ENCODE measurements around the gene GRID1. TPM values are rescaled to one million over a fixed set of nuclear protein-coding genes. Genes with fewer than 3 reads are reported as not detected.

Gene GRID1
- total RNA-seq, 1 experiment from 2014 or later, result 0.37 TPM

DNA sequence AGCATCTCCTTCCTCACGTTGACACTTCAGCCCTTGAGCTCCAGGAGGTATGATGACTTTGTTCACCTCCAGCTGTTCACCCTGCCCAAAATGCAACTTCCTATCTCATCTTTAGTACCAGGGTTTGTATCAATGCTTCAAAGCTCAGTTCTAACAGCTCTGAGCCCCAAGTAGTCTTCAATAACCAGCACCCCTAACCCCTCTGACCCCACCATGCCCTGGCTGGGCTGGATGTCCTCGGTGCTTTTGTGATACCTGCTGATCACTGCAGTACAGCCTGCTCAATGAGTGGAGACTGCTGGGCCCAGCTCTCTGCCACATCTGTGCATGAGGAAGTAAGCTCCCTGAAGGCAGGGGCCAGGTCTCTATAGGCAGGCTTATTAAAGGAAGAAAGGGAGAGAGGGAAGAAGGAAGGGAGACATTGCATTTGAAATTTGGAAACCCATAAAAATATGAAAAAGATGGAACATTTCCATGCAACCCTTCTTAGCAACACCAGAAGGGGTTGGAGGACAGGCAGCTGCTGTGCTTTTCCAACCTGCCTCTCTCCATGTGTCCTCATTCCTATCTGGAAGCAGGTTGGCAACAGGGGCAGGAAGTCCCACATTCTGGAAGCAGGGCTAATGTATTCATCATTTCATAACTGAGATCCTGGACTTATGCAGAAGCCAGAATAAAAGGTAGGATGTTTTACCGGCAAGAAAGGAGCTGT is 756.1 kb downstream of the GRID1 start (continued):
- TF ChIP-seq, protein P1, sequence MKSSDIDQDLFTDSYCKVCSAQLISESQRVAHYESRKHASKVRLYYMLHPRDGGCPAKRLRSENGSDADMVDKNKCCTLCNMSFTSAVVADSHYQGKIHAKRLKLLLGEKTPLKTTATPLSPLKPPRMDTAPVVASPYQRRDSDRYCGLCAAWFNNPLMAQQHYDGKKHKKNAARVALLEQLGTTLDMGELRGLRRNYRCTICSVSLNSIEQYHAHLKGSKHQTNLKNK (CRISPR knock-in tag; IDR thresholded peaks at IDR 0.05), result no peak
- no peak for TF ChIP-seq ZNF219 (CRISPR knock-in tag; IDR thresholded peaks at IDR 0.05; ENCODE audit: borderline replicate concordance)

DNA sequence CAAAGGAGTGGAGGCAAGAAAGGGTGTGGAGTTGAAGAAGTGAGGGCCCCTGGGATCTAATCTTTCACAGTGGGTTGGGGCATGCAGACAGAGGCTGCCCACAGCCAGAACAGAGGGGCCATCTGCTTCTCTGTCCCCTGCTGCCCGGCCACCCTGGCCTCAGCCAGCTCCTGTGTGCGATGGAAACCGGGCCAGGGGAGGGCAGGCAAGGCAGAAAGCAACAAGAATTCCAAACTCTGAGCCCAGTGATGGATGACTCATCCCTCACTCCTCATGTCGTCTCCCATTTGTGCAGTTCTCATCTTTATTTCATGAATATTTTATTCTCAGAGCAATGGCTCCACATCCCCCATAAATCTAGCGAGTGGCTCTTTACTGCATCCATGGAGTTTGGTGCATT is 757.1 kb downstream of the GRID1 start:
- no peaks in the 10 kb centered on the region for H3K36me3 Mint-ChIP-seq
- CTCF ChIA-PET, result no interaction called here
- no peaks in the 10 kb centered on the region for H3K27me3 Mint-ChIP-seq (ENCODE audit: low read depth)
- POLR2A ChIA-PET, result no interaction called here
- H3K27ac Mint-ChIP-seq, result no peak overlapping the region
- no peak for ATAC-seq
- no peak for DNase-seq (ENCODE audit: low spot score)
- TF ChIP-seq JUN (CRISPR knock-in tag; IDR thresholded peaks at IDR 0.05) (no peak), SMAD4 (CRISPR knock-in tag; IDR thresholded peaks at IDR 0.05) (no peak), CREB1 (CRISPR knock-in tag; IDR thresholded peaks at IDR 0.05) (no peak), SOX15 (CRISPR knock-in tag; IDR thresholded peaks at IDR 0.05) (no peak), ZBTB21 (CRISPR knock-in tag; IDR thresholded peaks at IDR 0.05; ENCODE audit: borderline replicate concordance) (no peak), CREM (CRISPR knock-in tag; IDR thresholded peaks at IDR 0.05) (no peak), ZNF121 (CRISPR knock-in tag; IDR thresholded peaks at IDR 0.05) (no peak), SMAD3 (CRISPR knock-in tag; IDR thresholded peaks at IDR 0.05; ENCODE audit: borderline replicate concordance) (no peak), ZNF423 (CRISPR knock-in tag; IDR thresholded peaks at IDR 0.05) (no peak), HMGA2 (CRISPR knock-in tag; IDR thresholded peaks at IDR 0.05) (no peak), FOXJ3 (CRISPR knock-in tag; IDR thresholded peaks at IDR 0.05; ENCODE audit: borderline replicate concordance) (no peak)
- TF ChIP-seq, protein P2, sequence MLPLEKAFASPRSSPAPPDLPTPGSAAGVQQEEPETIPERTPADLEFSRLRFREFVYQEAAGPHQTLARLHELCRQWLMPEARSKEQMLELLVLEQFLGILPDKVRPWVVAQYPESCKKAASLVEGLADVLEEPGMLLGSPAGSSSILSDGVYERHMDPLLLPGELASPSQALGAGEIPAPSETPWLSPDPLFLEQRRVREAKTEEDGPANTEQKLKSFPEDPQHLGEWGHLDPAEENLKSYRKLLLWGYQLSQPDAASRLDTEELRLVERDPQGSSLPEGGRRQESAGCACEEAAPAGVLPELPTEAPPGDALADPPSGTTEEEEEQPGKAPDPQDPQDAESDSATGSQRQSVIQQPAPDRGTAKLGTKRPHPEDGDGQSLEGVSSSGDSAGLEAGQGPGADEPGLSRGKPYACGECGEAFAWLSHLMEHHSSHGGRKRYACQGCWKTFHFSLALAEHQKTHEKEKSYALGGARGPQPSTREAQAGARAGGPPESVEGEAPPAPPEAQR (CRISPR knock-in tag; IDR thresholded peaks at IDR 0.05), result no peak
- TF ChIP-seq, protein P3, sequence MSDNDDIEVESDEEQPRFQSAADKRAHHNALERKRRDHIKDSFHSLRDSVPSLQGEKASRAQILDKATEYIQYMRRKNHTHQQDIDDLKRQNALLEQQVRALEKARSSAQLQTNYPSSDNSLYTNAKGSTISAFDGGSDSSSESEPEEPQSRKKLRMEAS (CRISPR knock-in tag; IDR thresholded peaks at IDR 0.05), result no peak
- TF ChIP-seq, protein P4, sequence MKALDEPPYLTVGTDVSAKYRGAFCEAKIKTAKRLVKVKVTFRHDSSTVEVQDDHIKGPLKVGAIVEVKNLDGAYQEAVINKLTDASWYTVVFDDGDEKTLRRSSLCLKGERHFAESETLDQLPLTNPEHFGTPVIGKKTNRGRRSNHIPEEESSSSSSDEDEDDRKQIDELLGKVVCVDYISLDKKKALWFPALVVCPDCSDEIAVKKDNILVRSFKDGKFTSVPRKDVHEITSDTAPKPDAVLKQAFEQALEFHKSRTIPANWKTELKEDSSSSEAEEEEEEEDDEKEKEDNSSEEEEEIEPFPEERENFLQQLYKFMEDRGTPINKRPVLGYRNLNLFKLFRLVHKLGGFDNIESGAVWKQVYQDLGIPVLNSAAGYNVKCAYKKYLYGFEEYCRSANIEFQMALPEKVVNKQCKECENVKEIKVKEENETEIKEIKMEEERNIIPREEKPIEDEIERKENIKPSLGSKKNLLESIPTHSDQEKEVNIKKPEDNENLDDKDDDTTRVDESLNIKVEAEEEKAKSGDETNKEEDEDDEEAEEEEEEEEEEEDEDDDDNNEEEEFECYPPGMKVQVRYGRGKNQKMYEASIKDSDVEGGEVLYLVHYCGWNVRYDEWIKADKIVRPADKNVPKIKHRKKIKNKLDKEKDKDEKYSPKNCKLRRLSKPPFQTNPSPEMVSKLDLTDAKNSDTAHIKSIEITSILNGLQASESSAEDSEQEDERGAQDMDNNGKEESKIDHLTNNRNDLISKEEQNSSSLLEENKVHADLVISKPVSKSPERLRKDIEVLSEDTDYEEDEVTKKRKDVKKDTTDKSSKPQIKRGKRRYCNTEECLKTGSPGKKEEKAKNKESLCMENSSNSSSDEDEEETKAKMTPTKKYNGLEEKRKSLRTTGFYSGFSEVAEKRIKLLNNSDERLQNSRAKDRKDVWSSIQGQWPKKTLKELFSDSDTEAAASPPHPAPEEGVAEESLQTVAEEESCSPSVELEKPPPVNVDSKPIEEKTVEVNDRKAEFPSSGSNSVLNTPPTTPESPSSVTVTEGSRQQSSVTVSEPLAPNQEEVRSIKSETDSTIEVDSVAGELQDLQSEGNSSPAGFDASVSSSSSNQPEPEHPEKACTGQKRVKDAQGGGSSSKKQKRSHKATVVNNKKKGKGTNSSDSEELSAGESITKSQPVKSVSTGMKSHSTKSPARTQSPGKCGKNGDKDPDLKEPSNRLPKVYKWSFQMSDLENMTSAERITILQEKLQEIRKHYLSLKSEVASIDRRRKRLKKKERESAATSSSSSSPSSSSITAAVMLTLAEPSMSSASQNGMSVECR (CRISPR knock-in tag; IDR thresholded peaks at IDR 0.05; ENCODE audit: borderline replicate concordance), result no peak
- TF ChIP-seq, protein P5, sequence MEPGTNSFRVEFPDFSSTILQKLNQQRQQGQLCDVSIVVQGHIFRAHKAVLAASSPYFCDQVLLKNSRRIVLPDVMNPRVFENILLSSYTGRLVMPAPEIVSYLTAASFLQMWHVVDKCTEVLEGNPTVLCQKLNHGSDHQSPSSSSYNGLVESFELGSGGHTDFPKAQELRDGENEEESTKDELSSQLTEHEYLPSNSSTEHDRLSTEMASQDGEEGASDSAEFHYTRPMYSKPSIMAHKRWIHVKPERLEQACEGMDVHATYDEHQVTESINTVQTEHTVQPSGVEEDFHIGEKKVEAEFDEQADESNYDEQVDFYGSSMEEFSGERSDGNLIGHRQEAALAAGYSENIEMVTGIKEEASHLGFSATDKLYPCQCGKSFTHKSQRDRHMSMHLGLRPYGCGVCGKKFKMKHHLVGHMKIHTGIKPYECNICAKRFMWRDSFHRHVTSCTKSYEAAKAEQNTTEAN (CRISPR knock-in tag; IDR thresholded peaks at IDR 0.05), result no peak
- no peaks in the 10 kb centered on the region; the same call in 1 of the 2 replicates for H3K9me3 Mint-ChIP-seq
- H3K4me1 Mint-ChIP-seq, result no peaks in the 10 kb centered on the region
- H3K4me3 Mint-ChIP-seq, result no peak overlapping the region

Data from WTC11 (cell line).